ENCODE measurements around the gene CABP2.

DNA sequence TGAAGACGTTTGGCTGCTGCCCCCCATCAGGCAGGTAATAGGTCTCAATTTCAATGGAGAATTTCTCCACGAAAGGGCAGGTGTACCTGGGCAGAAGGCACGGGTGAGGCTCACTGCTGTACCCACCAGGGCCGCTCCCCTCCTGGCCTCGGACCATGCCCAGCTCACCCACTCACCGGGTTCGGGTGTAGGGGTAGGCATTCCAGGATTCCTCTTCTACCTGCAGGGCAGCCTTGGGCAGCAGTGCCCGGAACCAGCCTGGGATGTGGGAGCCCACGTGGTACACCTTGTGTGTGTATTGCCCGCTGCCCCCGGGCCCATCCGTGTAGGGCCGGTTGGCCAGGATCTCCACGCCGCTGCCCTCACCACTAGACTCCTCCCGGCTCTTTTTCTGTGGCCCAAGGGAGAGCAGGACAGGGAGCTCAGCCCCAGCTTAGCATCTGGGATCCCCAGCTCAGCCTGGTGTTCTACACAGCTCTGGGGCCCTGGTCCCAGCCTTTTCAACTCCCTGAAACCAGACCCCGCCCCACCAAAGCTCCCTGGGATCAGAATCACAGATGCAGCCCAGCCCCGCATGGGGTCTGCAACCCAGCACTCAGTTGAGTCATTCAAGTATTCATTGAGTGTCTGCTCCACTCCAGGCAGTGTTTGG lies 20.8 kb downstream of the CABP2 start:
- TF ChIP-seq POLR2A (IDR thresholded peaks at IDR 0.05) = no peak
- TF ChIP-seq, protein P1, sequence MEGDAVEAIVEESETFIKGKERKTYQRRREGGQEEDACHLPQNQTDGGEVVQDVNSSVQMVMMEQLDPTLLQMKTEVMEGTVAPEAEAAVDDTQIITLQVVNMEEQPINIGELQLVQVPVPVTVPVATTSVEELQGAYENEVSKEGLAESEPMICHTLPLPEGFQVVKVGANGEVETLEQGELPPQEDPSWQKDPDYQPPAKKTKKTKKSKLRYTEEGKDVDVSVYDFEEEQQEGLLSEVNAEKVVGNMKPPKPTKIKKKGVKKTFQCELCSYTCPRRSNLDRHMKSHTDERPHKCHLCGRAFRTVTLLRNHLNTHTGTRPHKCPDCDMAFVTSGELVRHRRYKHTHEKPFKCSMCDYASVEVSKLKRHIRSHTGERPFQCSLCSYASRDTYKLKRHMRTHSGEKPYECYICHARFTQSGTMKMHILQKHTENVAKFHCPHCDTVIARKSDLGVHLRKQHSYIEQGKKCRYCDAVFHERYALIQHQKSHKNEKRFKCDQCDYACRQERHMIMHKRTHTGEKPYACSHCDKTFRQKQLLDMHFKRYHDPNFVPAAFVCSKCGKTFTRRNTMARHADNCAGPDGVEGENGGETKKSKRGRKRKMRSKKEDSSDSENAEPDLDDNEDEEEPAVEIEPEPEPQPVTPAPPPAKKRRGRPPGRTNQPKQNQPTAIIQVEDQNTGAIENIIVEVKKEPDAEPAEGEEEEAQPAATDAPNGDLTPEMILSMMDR (IDR thresholded peaks at IDR 0.05) = no peak

Measured in Peyer's patch (tissue), 4 donors.